HG03108 (cell line): ENCODE results near the gene CD84.
"Not testable (repeated sequence)": the region's sequence is repeated elsewhere in the genome, so short reads cannot be mapped to it uniquely, and the experiment has no call there.

Experiments used
- ATAC-seq: cut with Tn5 transposase; IDR thresholded peaks from one replicate; pipeline ENCODE4 v1.9.1; 2021; ENCODE audit warnings: moderate library complexity; ENCODE audit not compliant: unreplicated experiment

Gene CD84

GRCh38 chr1:160544647-160545046 is 34.6 kb downstream of the CD84 start:
- ATAC-seq = no peak

- ATAC-seq = no peak
These were observed 36.9 kb downstream of the CD84 start for GRCh38 chr1:160542303-160542945.

- ATAC-seq = no peak
These were observed 37.5 kb downstream of the CD84 start for GRCh38 chr1:160541622-160542302.

- no peak for ATAC-seq
These were observed 38.5 kb downstream of the CD84 start for GRCh38 chr1:160540859-160541233.

GRCh38 chr1:160539990-160540858 is 39.1 kb downstream of the CD84 start:
- peak; percentile 87 for ATAC-seq

GRCh38 chr1:160539684-160539989 is 39.7 kb downstream of the CD84 start:
- no peak for ATAC-seq

- ATAC-seq = no peak
These were observed 40.2 kb downstream of the CD84 start for GRCh38 chr1:160538985-160539651.

GRCh38 chr1:160537714-160538665 is 41.3 kb downstream of the CD84 start:
- ATAC-seq = no peak

GRCh38 chr1:160534823-160535605 is 44.3 kb downstream of the CD84 start:
- no peak for ATAC-seq

GRCh38 chr1:160532557-160532813 is 46.8 kb downstream of the CD84 start:
- ATAC-seq = not testable (repeated sequence)

GRCh38 chr1:160531809-160532556 is 47.3 kb downstream of the CD84 start:
- ATAC-seq = not testable (repeated sequence)

GRCh38 chr1:160529401-160529952 is 49.8 kb downstream of the CD84 start:
- not testable (repeated sequence) for ATAC-seq

- not testable (repeated sequence) for ATAC-seq
These were observed 55.5 kb downstream of the CD84 start for GRCh38 chr1:160523789-160524188.

GRCh38 chr1:160522622-160523345 is 56.5 kb downstream of the CD84 start, which contains the start of gene SLAMF6:
Gene SLAMF6 (minus strand): TSS chr1:160523255. CDS start chr1:160523192, 63 bp downstream.
- ATAC-seq = no peak

- ATAC-seq = no peak
These were observed 57.2 kb downstream of the CD84 start for GRCh38 chr1:160522136-160522535.

GRCh38 chr1:160521554-160521953 is 57.7 kb downstream of the CD84 start:
- no peak for ATAC-seq

- no peak for ATAC-seq
These were observed 58.3 kb downstream of the CD84 start for GRCh38 chr1:160520999-160521398.

- ATAC-seq = no peak
These were observed 58.7 kb downstream of the CD84 start for GRCh38 chr1:160520582-160520981.
